HepG2 (cell line): ENCODE data around the gene PRPSAP1. TPM values are rescaled to one million over a fixed set of nuclear protein-coding genes. Genes with fewer than 3 reads are reported as not detected.

Source experiments
- ATF3 ChIP-seq: sonication (generic); formaldehyde crosslinking; IDR thresholded peaks from 2 replicates; pipeline ENCODE4 v1.4.0; 2020; ENCODE audit warnings: missing genetic modification reagents
- GZF1 ChIP-seq: sonication (generic); formaldehyde crosslinking; IDR thresholded peaks from 2 replicates; pipeline ENCODE4 v1.5.1; 2020; ENCODE audit warnings: mild to moderate bottlenecking, missing genetic modification reagents
- HNF1A ChIP-seq, 2 experiments: sonication (generic) in 1 of 2; formaldehyde crosslinking in 1 of 2; IDR thresholded peaks; 2 replicates each; pipeline versions ENCODE4 v1.4.0 to v1.6.1; 2016 to 2020; ENCODE audit warnings: borderline replicate concordance in 1 of 2, low read depth in 1 of 2, mild to moderate bottlenecking in 1 of 2, missing genetic modification reagents in 1 of 2
- KLF15 ChIP-seq: sonication (generic); formaldehyde crosslinking; IDR thresholded peaks from 2 replicates; pipeline ENCODE4 v1.8.1; 2023; ENCODE audit warnings: borderline replicate concordance, mild to moderate bottlenecking, inconsistent platforms, missing genetic modification reagents, mixed read lengths
- THAP9 ChIP-seq: sonication (generic); formaldehyde crosslinking; IDR thresholded peaks from 2 replicates; pipeline ENCODE4; 2020; ENCODE audit warnings: missing genetic modification reagents, mild to moderate bottlenecking, borderline replicate concordance
- ZNF512 ChIP-seq: sonication (generic); formaldehyde crosslinking; IDR thresholded peaks from 2 replicates; pipeline ENCODE4 v1.4.0; 2020; ENCODE audit warnings: mild to moderate bottlenecking, missing genetic modification reagents
- ZNF672 ChIP-seq: sonication (generic); formaldehyde crosslinking; IDR thresholded peaks from 2 replicates; pipeline ENCODE4 v1.8.1; 2022; ENCODE audit warnings: missing genetic modification reagents
- ZNF678 ChIP-seq: sonication (generic); formaldehyde crosslinking; IDR thresholded peaks from 2 replicates; pipeline ENCODE4 v1.4.0; 2020; ENCODE audit warnings: mild to moderate bottlenecking, missing genetic modification reagents
- ZNF781 ChIP-seq: sonication (generic); formaldehyde crosslinking; IDR thresholded peaks from 2 replicates; pipeline ENCODE4 v1.5.1; 2020; ENCODE audit warnings: borderline replicate concordance, mild to moderate bottlenecking, missing genetic modification reagents; ENCODE audit errors: not compliant biosample characterization
- polyA plus RNA-seq, 8 experiments: library from polyadenylated mRNA; depleted of rRNA in 3 of 8; stranded (reverse) in 7 of 8; unstranded in 1 of 8; fragments of >200 nt; fragmentation: Illumina TruSeq in 4 of 8; extraction: Trizol in 4 of 8; gene quantifications; 2 replicates each; pipeline versions ENCODE4 v1.2.1 to v1.2.3, GENCODE V29; 2011 to 2016; ENCODE audit warnings: low read depth in 4 of 8, missing spikeins in 1 of 8, mixed read lengths in 1 of 8; ENCODE audit not compliant: insufficient read depth in 1 of 8
- total RNA-seq, 5 experiments: library from RNA; depleted of rRNA; stranded (reverse); fragments of >200 nt; fragmentation: Illumina TruSeq; extraction: Trizol; gene quantifications; 2 replicates each; pipeline ENCODE4 v1.2.3, GENCODE V29; 2016; ENCODE audit warnings: low read depth in 1 of 5

The PRPSAP1 gene
- total and polyA plus RNA-seq, 2 of the 13 experiments (the other 11 are each of a cell fraction or from before 2014, with no cell fraction given), result 91.1 to 314 TPM

- no peak for TF ChIP-seq ZNF512
- TF ChIP-seq HNF1A (IDR thresholded peaks at IDR 0.05; ENCODE audit: low read depth), result no peak
- TF ChIP-seq HNF1A (CRISPR knock-in tag; IDR thresholded peaks at IDR 0.05; ENCODE audit: borderline replicate concordance), result no peak; the same call in 1 of the 2 replicates
- TF ChIP-seq ZNF678 (CRISPR knock-in tag), result no peak; the same call in 1 of the 2 replicates
- TF ChIP-seq ZNF672 (CRISPR knock-in tag), result peak; percentile 92
- TF ChIP-seq ZNF781 (CRISPR knock-in tag), result no peak
- 0 out of 2 replicates have a peak, but pooled peaks have one; percentile 1 for TF ChIP-seq THAP9 (CRISPR knock-in tag)
- peak; percentile 18; the same call in 1 of the 2 replicates for TF ChIP-seq GZF1
- TF ChIP-seq KLF15 (CRISPR knock-in tag), result no peak
- TF ChIP-seq ATF3 (CRISPR knock-in tag), result peak; percentile 45; the same call in 1 of the 2 replicates
Observed at GRCh38 chr17:76384222-76384986, 30.7 kb upstream of the PRPSAP1 start, which contains the start of gene SPHK1 (continued).
